H1 (cell line): ENCODE results near the gene SUPT20HL1.

Experiments used
- CEBPB ChIP-seq: IDR thresholded peaks from 2 replicates; pipeline ENCODE4 v1.6.1; 2012; ENCODE audit warnings: low read depth, low read length
- CREB1 ChIP-seq: IDR thresholded peaks from 2 replicates; pipeline ENCODE4 v1.6.1; 2012; ENCODE audit warnings: inconsistent platforms
- CTCF ChIP-seq, 3 experiments: IDR thresholded peaks; 1 replicate in 2 of 3; 2 replicates in 1 of 3; pipeline versions ENCODE4 v1.5.1 to v1.6.1; 2011; ENCODE audit warnings: low read length in 3 of 3, mild to moderate bottlenecking in 3 of 3, inconsistent platforms in 2 of 3, low read depth in 1 of 3, moderate library complexity in 1 of 3; ENCODE audit not compliant: insufficient read depth in 1 of 3; ENCODE audit errors: control extremely low read depth in 1 of 3
- EZH2 ChIP-seq: fragments of 200-600 bp; sonication (generic); IDR thresholded peaks from 2 replicates; pipeline ENCODE4 v1.7.1; 2012; ENCODE audit warnings: low read depth, mild to moderate bottlenecking, moderate library complexity, low read length, inconsistent platforms; ENCODE audit not compliant: severe bottlenecking
- PHF8 ChIP-seq: fragments of 200-600 bp; sonication (generic); conservative IDR thresholded peaks from 2 replicates; pipeline ENCODE4 v1.7.1; 2012; ENCODE audit warnings: low read depth, mild to moderate bottlenecking, inconsistent platforms, low read length, moderate library complexity
- TF ChIP-seq, protein P1 (sequence below): IDR thresholded peaks from 2 replicates; pipeline ENCODE4 v1.6.1; 2012; ENCODE audit warnings: inconsistent platforms

GRCh38 chrX:24357106-24357505 is 3.3 kb upstream of the SUPT20HL1 start:
- TF ChIP-seq CEBPB (no peak), EZH2 (no peak), CTCF (IDR thresholded peaks at IDR 0.05; ENCODE audit: control extremely low read depth in 1 of 3, insufficient read depth in 1 of 3, low read depth in 1 of 3, low read length in 3 of 3) (no peak), PHF8 (no peak), CREB1 (no peak)
- TF ChIP-seq, protein P1, sequence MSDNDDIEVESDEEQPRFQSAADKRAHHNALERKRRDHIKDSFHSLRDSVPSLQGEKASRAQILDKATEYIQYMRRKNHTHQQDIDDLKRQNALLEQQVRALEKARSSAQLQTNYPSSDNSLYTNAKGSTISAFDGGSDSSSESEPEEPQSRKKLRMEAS = no peak
